ENCODE data around the gene PPTC7. TPM values are rescaled to one million over a fixed set of nuclear protein-coding genes. Genes with fewer than 3 reads are reported as not detected.
A peak's percentile ranks its signal among the peaks of the same experiment; 100 is the strongest.
"Not testable (repeated sequence)": the region's sequence is repeated elsewhere in the genome, so short reads cannot be mapped to it uniquely, and the experiment has no call there.

The PPTC7 gene, protein sequence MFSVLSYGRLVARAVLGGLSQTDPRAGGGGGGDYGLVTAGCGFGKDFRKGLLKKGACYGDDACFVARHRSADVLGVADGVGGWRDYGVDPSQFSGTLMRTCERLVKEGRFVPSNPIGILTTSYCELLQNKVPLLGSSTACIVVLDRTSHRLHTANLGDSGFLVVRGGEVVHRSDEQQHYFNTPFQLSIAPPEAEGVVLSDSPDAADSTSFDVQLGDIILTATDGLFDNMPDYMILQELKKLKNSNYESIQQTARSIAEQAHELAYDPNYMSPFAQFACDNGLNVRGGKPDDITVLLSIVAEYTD
- 10 to 100 TPM in 5 of 6 donors, 1 to 10 TPM in 1; 7.1 to 21.3 (median 15.9) TPM for polyA plus RNA-seq (ENCODE audit: low read depth in 6 of 6)

DNA sequence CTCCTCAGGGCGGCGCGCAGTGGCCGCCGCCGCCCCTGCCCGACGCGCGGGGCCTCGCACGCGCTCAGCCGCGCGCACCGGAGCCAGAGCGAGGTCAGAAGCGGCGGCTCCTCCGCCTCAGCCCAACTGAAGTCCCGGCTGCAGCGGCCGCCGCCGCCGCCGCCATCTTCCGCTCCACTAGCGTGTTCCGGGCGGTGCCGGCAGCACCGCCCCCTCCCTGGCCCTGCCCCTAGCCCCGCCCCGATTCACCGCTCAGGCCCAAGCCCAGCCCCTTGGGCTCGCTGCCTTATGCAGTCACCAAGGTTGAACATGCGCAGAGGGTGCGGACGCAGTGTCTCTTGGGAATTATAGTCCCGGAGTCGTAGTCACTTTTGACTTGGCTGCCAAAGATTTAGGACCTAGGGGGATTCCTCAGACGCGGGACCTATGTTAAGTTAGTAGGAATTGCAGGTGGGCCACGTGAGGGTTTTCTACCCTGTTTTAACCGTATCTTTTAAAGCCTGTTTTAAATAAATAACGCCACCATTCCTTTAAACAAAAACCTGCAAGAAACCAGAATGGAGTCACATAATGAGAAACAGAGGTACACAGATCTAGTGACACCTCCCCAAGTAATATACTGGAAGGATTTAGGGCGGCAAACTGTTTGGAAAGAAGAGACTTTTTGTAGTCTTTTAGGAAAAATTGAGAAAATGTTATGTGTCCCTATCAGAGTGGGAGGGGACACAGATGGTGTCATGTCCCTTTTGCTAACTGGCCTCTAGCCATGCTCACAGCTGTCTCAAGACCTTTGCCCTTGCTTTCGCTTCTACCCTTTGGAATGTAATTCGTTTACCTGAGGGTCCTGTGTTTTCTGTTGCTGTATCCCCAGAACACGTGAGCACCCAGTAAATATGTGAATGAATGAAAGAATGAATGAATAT lies at the start of gene PPTC7:
PPTC7 (minus strand) TSS at position 182 of the 923 bp plus-strand sequence. CDS start 287 bp downstream, outside the sequence.
- peak within 1 kb of the TSS; percentile 91 to 98 (median 96) for H3K4me3 Mint-ChIP-seq
- DNase-seq (peak; percentile 94), ATAC-seq (ENCODE audit: low read depth in 2 of 2) (peak; percentile 85 to 86)
- peaks cover 46 to 83% (median 60%) of the 10 kb centered on the region in 3 donors for H3K4me1 Mint-ChIP-seq
- H3K36me3 Mint-ChIP-seq: no peaks in the 10 kb centered on the region
- H3K27ac Mint-ChIP-seq: peak within 1 kb of the TSS; percentile 96 to 99 (median 98)
- no peaks in the 10 kb centered on the region for H3K27me3 Mint-ChIP-seq
- no peaks in the 10 kb centered on the region for H3K9me3 Mint-ChIP-seq

DNA sequence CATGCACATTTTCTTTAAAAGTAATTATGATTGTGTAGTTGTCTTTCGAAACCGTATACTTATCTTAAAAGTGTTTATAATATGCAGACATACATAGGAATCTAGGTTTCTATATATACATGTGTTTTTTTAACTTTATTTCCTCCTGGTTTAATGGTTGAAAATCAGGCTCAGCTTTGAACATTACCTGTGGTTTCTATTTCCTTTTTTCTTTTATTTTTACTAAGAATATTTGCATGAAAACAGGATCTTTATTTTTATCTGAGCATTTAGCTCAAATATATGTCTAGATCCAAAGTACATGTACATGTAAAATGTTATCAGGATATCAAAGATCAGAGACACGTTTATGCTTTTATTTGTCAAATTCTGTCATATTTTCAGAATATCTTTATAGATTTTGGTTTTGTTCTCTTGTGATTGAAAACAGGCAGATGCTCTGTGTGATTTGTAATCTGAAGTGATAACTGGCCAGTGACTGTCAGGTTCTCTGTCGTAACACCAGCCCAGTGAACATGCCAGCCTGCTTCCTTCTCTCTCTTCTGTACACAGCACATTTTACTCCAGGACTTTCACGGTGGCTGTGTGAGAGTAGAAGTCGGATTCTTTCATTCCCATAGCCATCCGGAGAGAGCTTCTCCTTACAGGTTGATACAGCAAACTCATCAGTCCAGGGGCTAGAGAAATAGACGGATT lies 44.5 kb upstream of the PPTC7 start:
- peak overlapping the region; percentile 95 to 99 (median 98) for H3K27ac Mint-ChIP-seq
- no peaks in the 10 kb centered on the region for H3K27me3 Mint-ChIP-seq
- peaks cover 0 to 7% of the 10 kb centered on the region in 2 donors for H3K36me3 Mint-ChIP-seq
- peaks cover 0 to 3% (median 0%) of the 10 kb centered on the region in 7 donors for H3K9me3 Mint-ChIP-seq
- peak; percentile 74 to 77 for ATAC-seq (ENCODE audit: low read depth in 2 of 2)
- DNase-seq: peak; percentile 53
- peaks cover 25 to 86% (median 66%) of the 10 kb centered on the region in 3 donors for H3K4me1 Mint-ChIP-seq
- H3K4me3 Mint-ChIP-seq: peak overlapping the region; percentile 65 to 90 (median 82)

DNA sequence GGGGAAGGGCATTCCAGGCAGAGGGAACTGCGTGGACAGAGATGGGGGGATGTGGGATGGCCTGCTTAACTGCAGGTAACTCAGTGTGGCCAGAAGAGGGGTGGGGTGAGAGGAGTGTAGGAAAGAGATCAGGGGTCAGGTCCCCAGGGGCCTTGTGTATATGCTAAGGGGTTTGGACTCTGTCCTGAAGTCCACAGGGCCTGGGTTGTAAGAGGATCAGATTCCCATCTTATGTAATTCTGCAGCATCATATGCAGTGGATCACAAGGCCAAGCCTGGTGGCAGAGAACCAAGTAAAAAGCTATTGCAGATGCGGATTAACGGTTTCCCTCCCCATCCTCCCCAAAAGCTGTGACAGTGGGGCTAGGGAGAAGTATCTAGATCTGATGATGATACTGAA lies 39.5 kb upstream of the PPTC7 start:
- H3K9me3 Mint-ChIP-seq: no peaks in the 10 kb centered on the region
- ATAC-seq (ENCODE audit: low read depth in 2 of 2) (no peak), DNase-seq (no peak)
- peak overlapping the region in 4 of 8 donors; percentile 37 to 56 (median 40) for H3K4me3 Mint-ChIP-seq
- peak overlapping the region in 5 of 6 donors; percentile 85 to 96 (median 89) for H3K27ac Mint-ChIP-seq
- peaks cover 0 to 7% of the 10 kb centered on the region in 2 donors for H3K36me3 Mint-ChIP-seq
- peaks cover 28 to 90% (median 68%) of the 10 kb centered on the region in 3 donors for H3K4me1 Mint-ChIP-seq
- H3K27me3 Mint-ChIP-seq: no peaks in the 10 kb centered on the region

DNA sequence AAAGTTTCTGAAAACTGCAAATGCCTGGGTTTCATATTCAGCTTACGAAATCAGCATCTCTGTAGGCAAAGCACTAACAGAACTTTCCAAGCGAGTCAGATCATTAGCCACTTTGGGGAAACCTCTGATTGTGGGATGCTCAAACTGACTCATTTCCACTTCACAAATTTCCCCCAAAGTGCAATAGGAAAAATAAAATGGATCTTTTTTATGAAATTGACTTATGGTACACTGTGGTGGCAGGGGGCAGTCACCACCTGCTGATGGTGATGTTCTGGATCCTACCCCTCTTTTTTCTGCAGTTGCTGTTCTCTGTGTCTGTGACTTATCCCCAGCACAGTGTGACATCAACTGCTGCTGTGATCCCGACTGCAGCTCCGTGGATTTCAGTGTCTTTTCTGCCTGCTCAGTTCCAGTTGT lies 36.4 kb upstream of the PPTC7 start:
- H3K4me1 Mint-ChIP-seq: peaks cover 26 to 89% (median 62%) of the 10 kb centered on the region in 3 donors
- H3K27ac Mint-ChIP-seq: peak overlapping the region; percentile 85 to 97 (median 93)
- H3K4me3 Mint-ChIP-seq: peak overlapping the region; percentile 70 to 92 (median 86)
- no peaks in the 10 kb centered on the region for H3K9me3 Mint-ChIP-seq
- DNase-seq: peak; percentile 49
- H3K27me3 Mint-ChIP-seq: no peaks in the 10 kb centered on the region
- peaks cover 0 to 5% of the 10 kb centered on the region in 2 donors for H3K36me3 Mint-ChIP-seq
- ATAC-seq (ENCODE audit: low read depth in 2 of 2): peak; percentile 79 to 83

GRCh38 chr12:110616471-110617115 lies 33.5 kb upstream of the PPTC7 start:
- H3K27ac Mint-ChIP-seq: peak overlapping the region; percentile 12 to 90 (median 66)
- ATAC-seq (ENCODE audit: low read depth in 2 of 2) (no peak), DNase-seq (no peak)
- H3K4me3 Mint-ChIP-seq: peak overlapping the region in 4 of 8 donors; percentile 32 to 93 (median 70)
- H3K9me3 Mint-ChIP-seq: no peaks in the 10 kb centered on the region
- peaks cover 0 to 5% of the 10 kb centered on the region in 2 donors for H3K36me3 Mint-ChIP-seq
- no peaks in the 10 kb centered on the region for H3K27me3 Mint-ChIP-seq
- peaks cover 16 to 86% (median 59%) of the 10 kb centered on the region in 3 donors for H3K4me1 Mint-ChIP-seq

DNA sequence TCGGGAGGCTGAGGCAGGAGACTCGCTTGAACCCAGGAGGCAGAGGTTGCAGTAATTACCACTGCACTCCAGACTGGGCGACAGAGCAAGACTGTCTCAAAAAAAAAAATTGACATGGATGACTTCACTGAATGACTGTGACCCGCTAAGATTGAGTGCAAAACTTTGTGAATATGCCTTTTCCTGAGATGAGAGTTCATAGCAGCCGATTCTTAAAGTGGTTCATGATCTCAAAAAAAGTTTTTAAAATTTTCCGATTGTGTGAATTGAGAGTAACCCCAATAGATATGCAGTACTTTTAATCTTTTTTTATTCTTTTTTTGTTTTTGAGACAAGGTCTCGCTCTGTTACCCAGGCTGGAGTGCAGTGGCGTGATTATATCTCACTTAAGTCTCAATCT lies 32.1 kb upstream of the PPTC7 start:
- Mint-ChIP-seq H3K4me3 (peak overlapping the region; percentile 60 to 93 (median 79)), H3K36me3 (peaks cover 0 to 5% of the 10 kb centered on the region in 2 donors), H3K27me3 (no peaks in the 10 kb centered on the region), H3K9me3 (peaks cover 0 to 4% (median 0%) of the 10 kb centered on the region in 7 donors), H3K4me1 (peaks cover 24 to 87% (median 62%) of the 10 kb centered on the region in 3 donors), H3K27ac (peak overlapping the region in 5 of 6 donors; percentile 72 to 94 (median 90))
- no peak for ATAC-seq (ENCODE audit: low read depth in 2 of 2)
- DNase-seq: no peak

DNA sequence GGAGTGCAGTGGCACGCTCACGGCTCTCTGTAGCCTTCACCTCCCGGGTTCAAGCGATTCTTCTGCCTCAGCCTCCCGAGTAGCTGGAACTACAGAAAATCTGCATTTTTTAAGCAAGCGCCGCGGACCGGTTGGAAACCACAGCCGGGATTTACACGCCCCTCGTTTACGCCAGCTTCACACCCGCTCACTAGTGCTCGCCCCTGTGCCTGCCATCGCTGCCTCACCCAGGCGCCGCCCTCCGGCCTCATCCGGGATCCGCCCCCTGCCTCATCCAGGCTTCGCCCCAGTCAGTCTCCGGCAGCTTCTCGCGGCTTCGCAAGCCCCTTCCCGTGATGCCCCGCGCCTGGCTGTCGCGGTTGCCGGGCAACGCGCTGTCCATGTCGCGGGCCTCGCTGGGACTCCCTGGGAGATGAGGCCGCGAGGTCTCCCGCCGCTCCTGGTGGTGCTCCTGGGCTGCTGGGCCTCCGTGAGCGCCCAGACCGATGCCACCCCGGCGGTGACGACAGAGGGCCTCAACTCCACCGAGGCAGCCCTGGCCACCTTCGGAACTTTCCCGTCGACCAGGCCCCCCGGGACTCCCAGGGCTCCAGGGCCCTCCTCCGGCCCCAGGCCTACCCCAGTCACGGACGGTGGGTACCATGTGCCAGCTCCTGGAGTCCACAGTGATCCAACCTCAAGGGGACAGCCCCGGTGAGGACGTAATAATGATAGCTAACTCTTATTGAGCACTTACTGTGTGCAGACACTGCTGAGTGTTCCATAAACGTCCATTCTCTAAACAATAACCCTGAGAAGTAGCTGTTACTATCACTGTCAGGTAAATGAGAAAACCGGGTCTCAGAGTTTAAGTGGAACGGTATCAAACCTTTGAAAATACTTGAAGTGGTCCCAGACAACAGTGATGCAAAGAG lies 30.9 kb upstream of the PPTC7 start, which contains the start of gene TCTN1:
TCTN1 (plus strand) TSS at position 359 of the 914 bp plus-strand sequence; CDS start at position 413, 54 bp downstream.
- peak; percentile 99 for ATAC-seq (ENCODE audit: low read depth in 2 of 2)
- peaks cover 0 to 5% (median 0%) of the 10 kb centered on the region in 7 donors for H3K9me3 Mint-ChIP-seq
- H3K4me3 Mint-ChIP-seq: peak within 1 kb of the TSS; percentile 81 to 95 (median 91)
- H3K27me3 Mint-ChIP-seq: no peaks in the 10 kb centered on the region
- H3K36me3 Mint-ChIP-seq: peaks cover 0 to 5% of the 10 kb centered on the region in 2 donors
- DNase-seq: peak; percentile 95
- peak within 1 kb of the TSS; percentile 89 to 98 (median 92) for H3K27ac Mint-ChIP-seq
- peaks cover 16 to 87% (median 63%) of the 10 kb centered on the region in 3 donors for H3K4me1 Mint-ChIP-seq

- Mint-ChIP-seq H3K36me3 (peaks cover 0 to 5% of the 10 kb centered on the region in 2 donors), H3K4me1 (peaks cover 18 to 93% (median 71%) of the 10 kb centered on the region in 3 donors)
Measured at GRCh38 chr12:110613071-110613770, 30.1 kb upstream of the PPTC7 start.

GRCh38 chr12:110606253-110606611 lies 23.1 kb upstream of the PPTC7 start:
- H3K36me3 Mint-ChIP-seq: no peaks in the 10 kb centered on the region
- peaks cover 36 to 94% (median 71%) of the 10 kb centered on the region in 3 donors for H3K4me1 Mint-ChIP-seq
- ATAC-seq (ENCODE audit: low read depth in 2 of 2): no peak
- peak overlapping the region; percentile 67 to 99 (median 94) for H3K27ac Mint-ChIP-seq
- no peak for DNase-seq
- peaks cover 0 to 5% (median 0%) of the 10 kb centered on the region in 7 donors for H3K9me3 Mint-ChIP-seq
- H3K4me3 Mint-ChIP-seq: peak overlapping the region; percentile 53 to 96 (median 86)
- H3K27me3 Mint-ChIP-seq: no peaks in the 10 kb centered on the region

More at GRCh38 chr12:110613071-110613770, 30.1 kb upstream of the PPTC7 start:
- Mint-ChIP-seq H3K9me3 (peaks cover 0 to 5% (median 0%) of the 10 kb centered on the region in 7 donors), H3K4me3 (peak overlapping the region; percentile 81 to 95 (median 91)), H3K27me3 (no peaks in the 10 kb centered on the region), H3K27ac (peak overlapping the region; percentile 61 to 98 (median 92))
- no peak for ATAC-seq (ENCODE audit: low read depth in 2 of 2)
- no peak for DNase-seq

DNA sequence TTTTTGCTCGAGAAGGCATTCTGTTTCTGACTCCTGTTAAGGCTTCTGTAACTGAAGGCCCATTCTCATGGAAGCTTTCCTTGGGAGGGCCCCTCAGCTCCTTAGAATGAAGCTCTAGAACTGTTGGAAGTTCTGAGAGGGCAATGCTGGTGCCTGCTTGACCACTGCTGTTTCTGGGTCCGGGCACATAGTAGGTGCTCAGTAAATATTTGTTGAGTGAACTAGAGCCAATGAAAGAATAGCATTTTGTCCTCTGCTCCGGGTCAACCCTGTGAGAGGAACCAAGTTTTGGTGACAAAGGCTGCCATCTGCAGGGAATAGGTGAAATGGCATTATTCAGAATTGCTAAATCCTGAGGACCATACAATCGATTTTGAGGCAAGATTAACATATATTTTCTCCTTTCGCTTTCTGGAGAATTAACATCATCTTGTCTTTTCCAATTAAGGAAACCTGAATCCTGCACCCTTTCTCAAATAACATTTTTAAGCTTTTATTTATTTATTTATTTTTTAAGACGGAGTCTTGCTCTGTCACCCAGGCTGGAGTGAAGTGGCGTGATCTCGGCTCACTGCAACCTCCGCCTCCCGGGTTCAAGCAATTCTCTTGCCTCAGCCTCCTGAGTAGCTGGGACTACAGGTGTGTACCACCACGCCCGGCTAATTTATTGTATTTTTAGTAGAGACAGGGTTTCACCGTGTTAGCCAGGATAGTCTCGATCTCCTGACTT lies 19.1 kb upstream of the PPTC7 start:
- not testable (repeated sequence) for H3K9me3 Mint-ChIP-seq, H3K36me3 Mint-ChIP-seq, H3K27me3 Mint-ChIP-seq
- DNase-seq (peak; percentile 53), ATAC-seq (ENCODE audit: low read depth in 2 of 2) (peak; percentile 17 to 27)
- H3K27ac Mint-ChIP-seq: peak overlapping the region; percentile 51 to 94 (median 80)
- peak overlapping the region in 4 of 8 donors; percentile 42 to 79 (median 44) for H3K4me3 Mint-ChIP-seq
- peaks cover 35 to 80% (median 49%) of the 10 kb centered on the region in 3 donors for H3K4me1 Mint-ChIP-seq
